Measurements from ENCODE around the gene CSNK1E.

The CSNK1E gene

DNA sequence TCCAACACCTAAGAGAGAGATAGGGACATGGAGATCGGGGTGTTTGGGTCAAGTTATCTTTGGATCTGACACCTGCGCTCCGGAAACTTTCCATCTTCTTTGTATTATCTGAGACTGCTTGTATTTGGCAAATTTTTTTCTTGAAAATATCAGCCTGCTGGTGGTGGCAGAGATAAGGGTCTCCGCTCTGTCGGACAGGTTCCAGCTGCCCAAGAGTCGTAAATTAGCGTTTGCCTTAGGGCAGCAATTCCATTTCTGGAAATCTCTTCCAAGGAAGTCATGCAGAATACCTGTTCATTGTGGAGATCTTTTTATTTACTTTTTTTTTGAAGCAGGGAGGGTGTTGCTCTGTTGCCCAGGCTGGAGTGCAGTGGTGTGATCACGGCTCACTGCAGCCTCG, 19.5 kb upstream of the CSNK1E start:
- H3K27me3 ChIP-seq (ENCODE audit: low read length) = no peaks in the 10 kb centered on the region
- TF ChIP-seq, protein P1, sequence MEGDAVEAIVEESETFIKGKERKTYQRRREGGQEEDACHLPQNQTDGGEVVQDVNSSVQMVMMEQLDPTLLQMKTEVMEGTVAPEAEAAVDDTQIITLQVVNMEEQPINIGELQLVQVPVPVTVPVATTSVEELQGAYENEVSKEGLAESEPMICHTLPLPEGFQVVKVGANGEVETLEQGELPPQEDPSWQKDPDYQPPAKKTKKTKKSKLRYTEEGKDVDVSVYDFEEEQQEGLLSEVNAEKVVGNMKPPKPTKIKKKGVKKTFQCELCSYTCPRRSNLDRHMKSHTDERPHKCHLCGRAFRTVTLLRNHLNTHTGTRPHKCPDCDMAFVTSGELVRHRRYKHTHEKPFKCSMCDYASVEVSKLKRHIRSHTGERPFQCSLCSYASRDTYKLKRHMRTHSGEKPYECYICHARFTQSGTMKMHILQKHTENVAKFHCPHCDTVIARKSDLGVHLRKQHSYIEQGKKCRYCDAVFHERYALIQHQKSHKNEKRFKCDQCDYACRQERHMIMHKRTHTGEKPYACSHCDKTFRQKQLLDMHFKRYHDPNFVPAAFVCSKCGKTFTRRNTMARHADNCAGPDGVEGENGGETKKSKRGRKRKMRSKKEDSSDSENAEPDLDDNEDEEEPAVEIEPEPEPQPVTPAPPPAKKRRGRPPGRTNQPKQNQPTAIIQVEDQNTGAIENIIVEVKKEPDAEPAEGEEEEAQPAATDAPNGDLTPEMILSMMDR (IDR thresholded peaks at IDR 0.05; ENCODE audit: insufficient read depth, low read length, poor library complexity, severe bottlenecking) = no peak
- TF ChIP-seq EZH2phosphoT487 (conservative IDR thresholded peaks at IDR 0.05; ENCODE audit: low read length) = no peak
- no peaks in the 10 kb centered on the region for H3K79me2 ChIP-seq (ENCODE audit: insufficient read depth, low read length)
- H3F3A ChIP-seq (ENCODE audit: insufficient read depth) = no peaks in the 10 kb centered on the region
- H2AFZ ChIP-seq (ENCODE audit: low read depth, low read length, severe bottlenecking) = peak overlapping the region; percentile 62
- no peaks in the 10 kb centered on the region for H3K9me2 ChIP-seq (replicated peaks; ENCODE audit: insufficient read depth, low read length)
- no peak overlapping the region for H3K4me3 ChIP-seq (ENCODE audit: insufficient read depth, low read length, poor library complexity, severe bottlenecking)
- no peaks in the 10 kb centered on the region for H4K20me1 ChIP-seq (ENCODE audit: low read depth, low read length)
- H3K36me3 ChIP-seq (ENCODE audit: low read length) = no peaks in the 10 kb centered on the region
- H3K4me2 ChIP-seq (ENCODE audit: low read depth, low read length, poor library complexity, severe bottlenecking) = peak overlapping the region; percentile 57
- no peaks in the 10 kb centered on the region for H3K9me3 ChIP-seq (ENCODE audit: insufficient read depth, low read length)
- no peak overlapping the region for H3K27ac ChIP-seq (ENCODE audit: low read depth, low read length)
- no peak overlapping the region for H3K9ac ChIP-seq (ENCODE audit: low read length)

- Histone ChIP-seq H3K9ac (ENCODE audit: low read length) (no peak overlapping the region), H3K4me3 (ENCODE audit: insufficient read depth, low read length, poor library complexity, severe bottlenecking) (no peak overlapping the region), H3F3A (ENCODE audit: insufficient read depth) (no peaks in the 10 kb centered on the region), H3K27me3 (ENCODE audit: low read length) (no peaks in the 10 kb centered on the region), H3K79me2 (ENCODE audit: insufficient read depth, low read length) (no peaks in the 10 kb centered on the region), H4K20me1 (ENCODE audit: low read depth, low read length) (no peaks in the 10 kb centered on the region), H3K36me3 (ENCODE audit: low read length) (no peaks in the 10 kb centered on the region), H2AFZ (ENCODE audit: low read depth, low read length, severe bottlenecking) (no peak overlapping the region), H3K9me2 (replicated peaks; ENCODE audit: insufficient read depth, low read length) (no peaks in the 10 kb centered on the region), H3K4me2 (ENCODE audit: low read depth, low read length, poor library complexity, severe bottlenecking) (no peak overlapping the region), H3K9me3 (ENCODE audit: insufficient read depth, low read length) (no peaks in the 10 kb centered on the region), H3K27ac (ENCODE audit: low read depth, low read length) (no peak overlapping the region)
- TF ChIP-seq, protein P1 (IDR thresholded peaks at IDR 0.05; ENCODE audit: insufficient read depth, low read length, poor library complexity, severe bottlenecking) = no peak
- TF ChIP-seq EZH2phosphoT487 (conservative IDR thresholded peaks at IDR 0.05; ENCODE audit: low read length) = no peak
These were observed 17.8 kb upstream of the CSNK1E start for GRCh38 chr22:38335077-38335476.

GRCh38 chr22:38327805-38328204, 10.6 kb upstream of the CSNK1E start:
- no peaks in the 10 kb centered on the region for H4K20me1 ChIP-seq (ENCODE audit: low read depth, low read length)
- no peak for TF ChIP-seq EZH2phosphoT487 (conservative IDR thresholded peaks at IDR 0.05; ENCODE audit: low read length)
- TF ChIP-seq, protein P1 (IDR thresholded peaks at IDR 0.05; ENCODE audit: insufficient read depth, low read length, poor library complexity, severe bottlenecking) = no peak
- no peak overlapping the region for H3K9ac ChIP-seq (ENCODE audit: low read length)
- H2AFZ ChIP-seq (ENCODE audit: low read depth, low read length, severe bottlenecking) = no peak overlapping the region
- H3K79me2 ChIP-seq (ENCODE audit: insufficient read depth, low read length) = no peaks in the 10 kb centered on the region
- H3K4me2 ChIP-seq (ENCODE audit: low read depth, low read length, poor library complexity, severe bottlenecking) = no peak overlapping the region
- H3K4me3 ChIP-seq (ENCODE audit: insufficient read depth, low read length, poor library complexity, severe bottlenecking) = no peak overlapping the region
- no peaks in the 10 kb centered on the region for H3K27me3 ChIP-seq (ENCODE audit: low read length)
- no peaks in the 10 kb centered on the region for H3K36me3 ChIP-seq (ENCODE audit: low read length)
- no peak overlapping the region for H3K27ac ChIP-seq (ENCODE audit: low read depth, low read length)
- no peaks in the 10 kb centered on the region for H3F3A ChIP-seq (ENCODE audit: insufficient read depth)
- no peaks in the 10 kb centered on the region for H3K9me2 ChIP-seq (replicated peaks; ENCODE audit: insufficient read depth, low read length)
- no peaks in the 10 kb centered on the region for H3K9me3 ChIP-seq (ENCODE audit: insufficient read depth, low read length)
